GM11168 (cell line): ENCODE measurements around the gene DLG2.
"Not testable (repeated sequence)": the region's sequence is repeated elsewhere in the genome, so short reads cannot be mapped to it uniquely, and the experiment has no call there.

Experiments
- in situ Hi-C: fragments of 300-500 bp; cut with MboI; formaldehyde crosslinking; loops from one replicate; pipeline ENCODE4 v1.12.0; 2022; ENCODE audit warnings: low sequenced_read_pairs; ENCODE audit not compliant: unreplicated experiment

DLG2 gene

GRCh38 chr11:85076535-85077330, 550.4 kb downstream of the DLG2 start:
- in situ Hi-C loops: no loop called here

GRCh38 chr11:85062659-85063058, 564.5 kb downstream of the DLG2 start:
- in situ Hi-C loops: no loop called here

GRCh38 chr11:85052636-85053035, 574.5 kb downstream of the DLG2 start:
- in situ Hi-C loops: no loop called here

GRCh38 chr11:85048801-85049200, 578.3 kb downstream of the DLG2 start:
- in situ Hi-C loops: no loop called here

- in situ Hi-C loops: no loop called here
Measured at GRCh38 chr11:85045716-85046115, 581.4 kb downstream of the DLG2 start.

GRCh38 chr11:85044911-85045310, 582.2 kb downstream of the DLG2 start:
- in situ Hi-C loops: no loop called here

GRCh38 chr11:85042361-85042760, 584.8 kb downstream of the DLG2 start:
- in situ Hi-C loops: no loop called here

- in situ Hi-C loops: no loop called here
Measured at GRCh38 chr11:85040166-85040565, 587.0 kb downstream of the DLG2 start.

- in situ Hi-C loops: no loop called here
Measured at GRCh38 chr11:85029964-85030363, 597.2 kb downstream of the DLG2 start.

GRCh38 chr11:85028329-85029101, 598.6 kb downstream of the DLG2 start:
- in situ Hi-C loops: no loop called here

GRCh38 chr11:85027346-85027745, 599.8 kb downstream of the DLG2 start:
- in situ Hi-C loops: no loop called here

- in situ Hi-C loops: no loop called here
Measured at GRCh38 chr11:85021058-85021457, 606.1 kb downstream of the DLG2 start.

- in situ Hi-C loops: no loop called here
Measured at GRCh38 chr11:84993386-84993785, 633.8 kb downstream of the DLG2 start.

- in situ Hi-C loops: no loop called here
Measured at GRCh38 chr11:84990141-84990540, 637.0 kb downstream of the DLG2 start.

- in situ Hi-C loops: not testable (repeated sequence)
Measured at GRCh38 chr11:84987686-84988187, 639.4 kb downstream of the DLG2 start.

- in situ Hi-C loops: no loop called here
Measured at GRCh38 chr11:84981301-84981700, 645.8 kb downstream of the DLG2 start.

GRCh38 chr11:84969103-84969502, 658.0 kb downstream of the DLG2 start:
- in situ Hi-C loops: no loop called here

- in situ Hi-C loops: no loop called here
Measured at GRCh38 chr11:84965484-84965883, 661.7 kb downstream of the DLG2 start.

GRCh38 chr11:84963240-84963639, 663.9 kb downstream of the DLG2 start:
- in situ Hi-C loops: no loop called here

- in situ Hi-C loops: no loop called here
Measured at GRCh38 chr11:84962018-84962417, 665.1 kb downstream of the DLG2 start.

GRCh38 chr11:84958295-84958694, 668.8 kb downstream of the DLG2 start:
- in situ Hi-C loops: no loop called here
